Ishikawa (cell line): Measurements from ENCODE around the gene TPCN2.

Experiments
- CEBPB ChIP-seq: IDR thresholded peaks from 2 replicates; pipeline ENCODE4 v1.6.1; 2012
- RAD21 ChIP-seq: IDR thresholded peaks from 2 replicates; pipeline ENCODE4 v1.6.1; 2012; ENCODE audit warnings: low read depth
- TAF1 ChIP-seq: IDR thresholded peaks from 2 replicates; pipeline ENCODE4 v1.6.1; 2012; ENCODE audit warnings: low read depth, mild to moderate bottlenecking
- TCF12 ChIP-seq: IDR thresholded peaks from 2 replicates; pipeline ENCODE4 v1.6.1; 2012; ENCODE audit warnings: low read depth
- TEAD4 ChIP-seq: IDR thresholded peaks from 2 replicates; pipeline ENCODE4 v1.6.1; 2012
- YY1 ChIP-seq: IDR thresholded peaks from 2 replicates; pipeline ENCODE4 v1.6.1; 2012; ENCODE audit warnings: low read depth

GRCh38 chr11:69086152-69087132, 37.7 kb downstream of the TPCN2 start:
- TF ChIP-seq RAD21 (no peak), CEBPB (no peak), TAF1 (no peak), TCF12 (no peak), YY1 (no peak), TEAD4 (no peak)
